Measurements from ENCODE around the gene NBL1. TPM values are rescaled to one million over a fixed set of nuclear protein-coding genes. Genes with fewer than 3 reads are reported as not detected.

The NBL1 gene
- total RNA-seq, 1 donor = 61.3 TPM

GRCh38 chr1:19646377-19647319 is 2.5 kb downstream of the NBL1 start:
- peak overlapping the region; percentile 86 for H3K4me3 ChIP-seq (ENCODE audit: low read depth, low read length)
- no peak for DNase-seq (ENCODE audit: low read depth)

GRCh38 chr1:19647643-19648042 is 3.5 kb downstream of the NBL1 start:
- TF ChIP-seq, protein P1, sequence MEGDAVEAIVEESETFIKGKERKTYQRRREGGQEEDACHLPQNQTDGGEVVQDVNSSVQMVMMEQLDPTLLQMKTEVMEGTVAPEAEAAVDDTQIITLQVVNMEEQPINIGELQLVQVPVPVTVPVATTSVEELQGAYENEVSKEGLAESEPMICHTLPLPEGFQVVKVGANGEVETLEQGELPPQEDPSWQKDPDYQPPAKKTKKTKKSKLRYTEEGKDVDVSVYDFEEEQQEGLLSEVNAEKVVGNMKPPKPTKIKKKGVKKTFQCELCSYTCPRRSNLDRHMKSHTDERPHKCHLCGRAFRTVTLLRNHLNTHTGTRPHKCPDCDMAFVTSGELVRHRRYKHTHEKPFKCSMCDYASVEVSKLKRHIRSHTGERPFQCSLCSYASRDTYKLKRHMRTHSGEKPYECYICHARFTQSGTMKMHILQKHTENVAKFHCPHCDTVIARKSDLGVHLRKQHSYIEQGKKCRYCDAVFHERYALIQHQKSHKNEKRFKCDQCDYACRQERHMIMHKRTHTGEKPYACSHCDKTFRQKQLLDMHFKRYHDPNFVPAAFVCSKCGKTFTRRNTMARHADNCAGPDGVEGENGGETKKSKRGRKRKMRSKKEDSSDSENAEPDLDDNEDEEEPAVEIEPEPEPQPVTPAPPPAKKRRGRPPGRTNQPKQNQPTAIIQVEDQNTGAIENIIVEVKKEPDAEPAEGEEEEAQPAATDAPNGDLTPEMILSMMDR (IDR thresholded peaks at IDR 0.05; ENCODE audit: insufficient read depth, low read depth, low read length) = no peak
- no peak overlapping the region for H3K4me3 ChIP-seq (ENCODE audit: low read depth, low read length)
- no peak for DNase-seq (ENCODE audit: low read depth)

More at GRCh38 chr1:19646377-19647319, 2.5 kb downstream of the NBL1 start:
- TF ChIP-seq, protein P1 (IDR thresholded peaks at IDR 0.05; ENCODE audit: insufficient read depth, low read depth, low read length) = no peak

DNA sequence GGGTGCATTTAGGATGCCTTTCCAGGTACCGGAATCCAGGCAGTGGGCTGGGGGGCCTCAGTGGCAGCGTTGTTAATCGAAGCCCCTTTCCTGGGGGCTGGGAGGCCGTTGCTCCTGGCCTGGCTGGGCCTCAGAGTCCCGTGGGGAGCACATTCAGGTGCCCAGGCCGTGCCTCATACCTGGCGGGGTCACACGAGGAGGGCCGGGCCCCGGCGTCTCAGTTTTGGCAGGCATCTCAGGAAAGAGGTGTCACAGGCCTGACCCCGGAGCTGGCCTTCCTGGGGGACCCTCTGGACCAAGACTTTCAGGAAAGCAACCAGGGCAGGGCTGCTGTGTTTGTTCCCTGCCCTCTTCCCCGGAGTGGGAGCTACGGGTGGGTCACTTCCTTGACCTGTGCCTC is 4.1 kb downstream of the NBL1 start:
- H3K4me3 ChIP-seq (ENCODE audit: low read depth, low read length) = no peak overlapping the region
- TF ChIP-seq, protein P1 (IDR thresholded peaks at IDR 0.05; ENCODE audit: insufficient read depth, low read depth, low read length) = no peak
- DNase-seq (ENCODE audit: low read depth) = no peak

GRCh38 chr1:19648689-19649088 is 4.6 kb downstream of the NBL1 start:
- peak; percentile 30 for DNase-seq (ENCODE audit: low read depth)
- H3K4me3 ChIP-seq (ENCODE audit: low read depth, low read length) = no peak overlapping the region
- TF ChIP-seq, protein P1 (IDR thresholded peaks at IDR 0.05; ENCODE audit: insufficient read depth, low read depth, low read length) = peak; percentile 38

- DNase-seq (ENCODE audit: low read depth) = peak; percentile 22
- H3K4me3 ChIP-seq (ENCODE audit: low read depth, low read length) = no peak overlapping the region
- TF ChIP-seq, protein P1 (IDR thresholded peaks at IDR 0.05; ENCODE audit: insufficient read depth, low read depth, low read length) = no peak
Measured at GRCh38 chr1:19650416-19651140, 6.5 kb downstream of the NBL1 start.

DNA sequence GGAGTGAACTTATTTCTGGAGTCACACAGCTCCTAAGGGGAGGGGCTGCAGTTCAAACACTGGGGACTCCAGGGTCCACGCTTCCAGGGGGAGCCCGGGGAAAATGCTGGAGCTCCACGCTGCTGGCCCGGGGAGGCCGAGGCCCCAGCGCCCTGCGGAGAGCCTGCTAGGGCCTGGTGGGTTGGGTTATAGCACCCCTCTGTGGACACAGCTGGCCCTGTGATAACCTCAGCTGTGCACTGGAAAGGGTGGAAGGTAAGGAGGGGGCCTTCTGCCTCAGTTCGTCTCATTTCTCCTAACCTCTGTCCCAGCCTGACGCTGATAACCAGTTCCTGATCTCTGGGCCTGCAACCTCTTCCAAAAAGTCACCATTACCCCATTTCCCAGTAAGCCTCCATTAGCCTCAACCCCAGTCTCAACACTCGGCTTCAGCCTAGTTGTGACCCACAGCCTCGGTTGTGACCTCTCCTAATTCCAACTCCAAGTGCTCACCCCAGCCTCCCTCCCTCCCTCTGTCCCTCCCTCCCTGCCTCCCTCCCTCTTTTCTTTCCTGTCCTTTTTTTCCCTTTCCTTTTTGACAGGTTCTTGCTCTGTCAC is 7.1 kb downstream of the NBL1 start:
- no peak overlapping the region for H3K4me3 ChIP-seq (ENCODE audit: low read depth, low read length)
- peak; percentile 60 for DNase-seq (ENCODE audit: low read depth)
- TF ChIP-seq, protein P1 (IDR thresholded peaks at IDR 0.05; ENCODE audit: insufficient read depth, low read depth, low read length) = peak; percentile 89
